Measurements from ENCODE around the gene KCTD3. TPM values are rescaled to one million over a fixed set of nuclear protein-coding genes. Genes with fewer than 3 reads are reported as not detected.

Gene KCTD3
- polyA plus RNA-seq, 1 donor (not counting 4 experiments of a cell fraction or from before 2014, with no cell fraction given), result 43.4 TPM

- DNase-seq (ENCODE audit: low read depth, low spot score), result no peak
- H3K9ac ChIP-seq (ENCODE audit: control insufficient read depth, extremely low read depth, insufficient read depth, low read length), result no peak overlapping the region
- no peaks in the 10 kb centered on the region for H3K4me1 ChIP-seq (ENCODE audit: control insufficient read depth, extremely low read depth, insufficient read depth, low read length)
- H3K4me2 ChIP-seq (ENCODE audit: control insufficient read depth, extremely low read depth, insufficient read depth, low read depth, low read length), result no peak overlapping the region
- H3K79me2 ChIP-seq (ENCODE audit: control insufficient read depth, insufficient read depth, low read length), result no peaks in the 10 kb centered on the region
- H3K27ac ChIP-seq (ENCODE audit: control insufficient read depth, insufficient read depth, low read length), result no peak overlapping the region
- H3K9me1 ChIP-seq (ENCODE audit: control insufficient read depth, extremely low read depth, insufficient read depth, low read length), result no peaks in the 10 kb centered on the region
- no peak overlapping the region for H2AFZ ChIP-seq (ENCODE audit: control insufficient read depth, low read length)
- H4K20me1 ChIP-seq (ENCODE audit: control insufficient read depth, extremely low read depth, insufficient read depth, low read length), result no peaks in the 10 kb centered on the region
- no peaks in the 10 kb centered on the region for H3K27me3 ChIP-seq (ENCODE audit: control insufficient read depth, extremely low read depth, insufficient read depth, low read length)
- TF ChIP-seq CTCF (optimal IDR thresholded peaks at IDR 0.05 in 1 of 3, IDR thresholded peaks at IDR 0.05 in 1 of 3, conservative IDR thresholded peaks at IDR 0.05 in 1 of 3; ENCODE audit: extremely low read depth in 1 of 3, insufficient read depth in 2 of 3, low read length in 3 of 3), result peak in 2 of 3 experiments; percentile 27 to 39
- no peak for TF ChIP-seq EZH2 (IDR thresholded peaks at IDR 0.05; ENCODE audit: low read length)
- peak; percentile 9 for FAIRE-seq
- no peaks in the 10 kb centered on the region for H3K36me3 ChIP-seq (ENCODE audit: control insufficient read depth in 2 of 2, extremely low read depth in 1 of 2, insufficient read depth in 2 of 2, low read length in 2 of 2)
- dilution Hi-C loops (cut with MboI; ENCODE audit: extremely low pct_ligation_motif_present, low sequenced_read_pairs), result loop anchor here (25.0 kb wide), 2 partner anchors 714 to 864 kb away; no protein-coding TSS in a partner anchor
- no peak overlapping the region for H3K4me3 ChIP-seq (ENCODE audit: control insufficient read depth in 2 of 3, extremely low read depth in 1 of 3, insufficient read depth in 2 of 3, low read depth in 1 of 3, low read length in 3 of 3)
- H3K9me3 ChIP-seq (ENCODE audit: control insufficient read depth, low read depth, low read length), result no peaks in the 10 kb centered on the region
These were observed 40.8 kb upstream of the KCTD3 start for GRCh38 chr1:215526147-215526845.

- H3K9ac ChIP-seq (ENCODE audit: control insufficient read depth, extremely low read depth, insufficient read depth, low read length), result no peak overlapping the region
- no peak overlapping the region for H2AFZ ChIP-seq (ENCODE audit: control insufficient read depth, low read length)
- H3K9me3 ChIP-seq (ENCODE audit: control insufficient read depth, low read depth, low read length), result no peaks in the 10 kb centered on the region
- H3K4me1 ChIP-seq (ENCODE audit: control insufficient read depth, extremely low read depth, insufficient read depth, low read length), result no peaks in the 10 kb centered on the region
- TF ChIP-seq EZH2 (IDR thresholded peaks at IDR 0.05; ENCODE audit: low read length) (no peak), CTCF (optimal IDR thresholded peaks at IDR 0.05 in 1 of 3, IDR thresholded peaks at IDR 0.05 in 1 of 3, conservative IDR thresholded peaks at IDR 0.05 in 1 of 3; ENCODE audit: extremely low read depth in 1 of 3, insufficient read depth in 2 of 3, low read length in 3 of 3) (no peak)
- H3K4me3 ChIP-seq (ENCODE audit: control insufficient read depth in 2 of 3, extremely low read depth in 1 of 3, insufficient read depth in 2 of 3, low read depth in 1 of 3, low read length in 3 of 3), result no peak overlapping the region
- no peaks in the 10 kb centered on the region for H3K36me3 ChIP-seq (ENCODE audit: control insufficient read depth in 2 of 2, extremely low read depth in 1 of 2, insufficient read depth in 2 of 2, low read length in 2 of 2)
- H3K27ac ChIP-seq (ENCODE audit: control insufficient read depth, insufficient read depth, low read length), result no peak overlapping the region
- H3K79me2 ChIP-seq (ENCODE audit: control insufficient read depth, insufficient read depth, low read length), result no peaks in the 10 kb centered on the region
- H4K20me1 ChIP-seq (ENCODE audit: control insufficient read depth, extremely low read depth, insufficient read depth, low read length), result no peaks in the 10 kb centered on the region
- no peak for DNase-seq (ENCODE audit: low read depth, low spot score)
- H3K27me3 ChIP-seq (ENCODE audit: control insufficient read depth, extremely low read depth, insufficient read depth, low read length), result no peaks in the 10 kb centered on the region
- H3K4me2 ChIP-seq (ENCODE audit: control insufficient read depth, extremely low read depth, insufficient read depth, low read depth, low read length), result no peak overlapping the region
- no peaks in the 10 kb centered on the region for H3K9me1 ChIP-seq (ENCODE audit: control insufficient read depth, extremely low read depth, insufficient read depth, low read length)
- FAIRE-seq, result no peak
- dilution Hi-C loops (cut with MboI; ENCODE audit: extremely low pct_ligation_motif_present, low sequenced_read_pairs), result loop anchor here (25.0 kb wide), 2 partner anchors 714 to 864 kb away; no protein-coding TSS in a partner anchor
These were observed 40.3 kb upstream of the KCTD3 start for GRCh38 chr1:215526846-215527151.
